Gastroesophageal sphincter (tissue), 4 donors: ENCODE measurements around the gene KIRREL2. TPM values are rescaled to one million over a fixed set of nuclear protein-coding genes. Genes with fewer than 3 reads are reported as not detected.
A peak's percentile ranks its signal among the peaks of the same experiment; 100 is the strongest.

Experiments
- ATAC-seq: fragments of 150-250 bp; one replicate; pipeline ENCODE4 v1.9.1; 2016; ENCODE audit warnings: mild to moderate bottlenecking, moderate library complexity
- H3K27ac ChIP-seq, 4 donors: fragments of 200-600 bp; sonication (generic) in 3 of 4; 1 replicate in 3 of 4; 2 replicates in 1 of 4; pipeline ENCODE4 v1.5.1; 2016 to 2019
- H3K27me3 ChIP-seq: fragments of 200-600 bp; sonication (generic); one replicate; pipeline ENCODE4 v1.5.1; 2019
- H3K36me3 ChIP-seq, 2 donors: fragments of 200-600 bp; sonication (generic); one replicate each; pipeline ENCODE4 v1.5.1; 2019; ENCODE audit warnings: control low read depth in 1 of 2
- H3K4me1 ChIP-seq, 3 donors: fragments of 200-600 bp; sonication (generic); 1 replicate in 2 of 3; 2 replicates in 1 of 3; pipeline ENCODE4 v1.5.1; 2016 to 2019; ENCODE audit warnings: control low read depth in 2 of 3
- H3K4me3 ChIP-seq, 2 donors: fragments of 200-600 bp; sonication (generic); one replicate each; pipeline ENCODE4 v1.5.1; 2019; ENCODE audit warnings: mild to moderate bottlenecking in 1 of 2, moderate library complexity in 1 of 2
- H3K9me3 ChIP-seq, 3 donors: fragments of 200-600 bp; sonication (generic); one replicate each; pipeline ENCODE4 v1.5.1; 2017 to 2019; ENCODE audit warnings: control low read depth in 2 of 3
- EP300 ChIP-seq: sonication (generic); formaldehyde crosslinking; IDR thresholded peaks from one replicate; pipeline ENCODE4 v1.6.1; 2017; ENCODE audit warnings: antibody characterized with exemption, mild to moderate bottlenecking
- POLR2A ChIP-seq, 2 donors: fragments of 450-650 bp; IDR thresholded peaks; one replicate each; pipeline ENCODE4 v1.6.1; 2017; ENCODE audit warnings: antibody characterized with exemption in 2 of 2, mild to moderate bottlenecking in 2 of 2, moderate library complexity in 1 of 2
- POLR2AphosphoS5 ChIP-seq: sonication (generic); formaldehyde crosslinking; IDR thresholded peaks from one replicate; pipeline ENCODE4 v1.6.1; 2017; ENCODE audit warnings: antibody characterized with exemption
- WGBS, 2 donors: methylation state at CpG; one replicate each; pipeline ENCODE4 v1.1.5; 2018; ENCODE audit warnings: low coverage in 1 of 2; 5-methylcytosine and 5-hydroxymethylcytosine counted together
- total RNA-seq, 4 donors: library from RNA; depleted of rRNA; stranded (reverse); fragments of >200 nt; gene quantifications; one replicate each; pipeline ENCODE4 v1.1.0, GENCODE V29; 2016
- TF ChIP-seq, protein P1 (sequence below), 4 experiments: fragments of 200-600 bp in 2 of 4; fragments of 450-650 bp in 2 of 4; sonication (generic) in 1 of 4; IDR thresholded peaks; one replicate each; pipeline ENCODE4 v1.5.1; 2017 to 2019; ENCODE audit warnings: antibody characterized with exemption in 4 of 4, mild to moderate bottlenecking in 2 of 4, moderate library complexity in 2 of 4

Gene KIRREL2
- total RNA-seq, 4 donors from 2014 or later, result not detected

DNA sequence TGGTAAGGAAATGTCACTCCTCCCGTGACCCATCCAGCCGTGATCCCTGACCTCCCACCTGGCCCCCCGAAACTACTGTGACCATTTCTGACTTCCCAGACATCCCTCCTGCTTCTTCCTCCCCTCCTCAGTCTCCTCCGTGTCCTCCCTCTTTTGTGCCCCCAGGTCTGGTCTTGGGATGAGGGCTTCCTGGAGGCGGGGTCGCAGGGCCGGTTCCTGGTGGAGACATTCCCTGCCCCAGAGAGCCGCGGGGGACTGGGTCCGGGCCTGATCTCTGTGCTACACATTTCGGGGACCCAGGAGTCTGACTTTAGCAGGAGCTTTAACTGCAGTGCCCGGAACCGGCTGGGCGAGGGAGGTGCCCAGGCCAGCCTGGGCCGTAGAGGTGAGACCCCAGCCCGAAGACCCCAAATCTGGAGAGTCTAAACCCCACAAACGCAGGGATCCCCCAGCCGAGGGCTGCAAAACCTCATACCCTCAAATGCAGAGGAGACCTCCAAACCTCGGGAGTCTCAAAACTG lies 5.0 kb downstream of the KIRREL2 start:
- H3K36me3 ChIP-seq, result no peaks in the 10 kb centered on the region
- peaks cover 0 to 6% (median 0%) of the 10 kb centered on the region in 3 donors for H3K9me3 ChIP-seq
- no peak overlapping the region for H3K27ac ChIP-seq
- TF ChIP-seq EP300 (no peak), POLR2AphosphoS5 (no peak), POLR2A (IDR thresholded peaks at IDR 0.05) (no peak)
- TF ChIP-seq, protein P1, sequence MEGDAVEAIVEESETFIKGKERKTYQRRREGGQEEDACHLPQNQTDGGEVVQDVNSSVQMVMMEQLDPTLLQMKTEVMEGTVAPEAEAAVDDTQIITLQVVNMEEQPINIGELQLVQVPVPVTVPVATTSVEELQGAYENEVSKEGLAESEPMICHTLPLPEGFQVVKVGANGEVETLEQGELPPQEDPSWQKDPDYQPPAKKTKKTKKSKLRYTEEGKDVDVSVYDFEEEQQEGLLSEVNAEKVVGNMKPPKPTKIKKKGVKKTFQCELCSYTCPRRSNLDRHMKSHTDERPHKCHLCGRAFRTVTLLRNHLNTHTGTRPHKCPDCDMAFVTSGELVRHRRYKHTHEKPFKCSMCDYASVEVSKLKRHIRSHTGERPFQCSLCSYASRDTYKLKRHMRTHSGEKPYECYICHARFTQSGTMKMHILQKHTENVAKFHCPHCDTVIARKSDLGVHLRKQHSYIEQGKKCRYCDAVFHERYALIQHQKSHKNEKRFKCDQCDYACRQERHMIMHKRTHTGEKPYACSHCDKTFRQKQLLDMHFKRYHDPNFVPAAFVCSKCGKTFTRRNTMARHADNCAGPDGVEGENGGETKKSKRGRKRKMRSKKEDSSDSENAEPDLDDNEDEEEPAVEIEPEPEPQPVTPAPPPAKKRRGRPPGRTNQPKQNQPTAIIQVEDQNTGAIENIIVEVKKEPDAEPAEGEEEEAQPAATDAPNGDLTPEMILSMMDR (IDR thresholded peaks at IDR 0.05), result no peak
- WGBS, 2 donors, result 18 to 38% methylated on average over 2 to 4 of the region's 19 CpGs
- H3K27me3 ChIP-seq, result peaks cover 74% of the 10 kb centered on the region
- ATAC-seq, result no peak
- H3K4me3 ChIP-seq, result no peak overlapping the region
- H3K4me1 ChIP-seq, result peaks cover 0 to 16% (median 4%) of the 10 kb centered on the region in 3 donors

DNA sequence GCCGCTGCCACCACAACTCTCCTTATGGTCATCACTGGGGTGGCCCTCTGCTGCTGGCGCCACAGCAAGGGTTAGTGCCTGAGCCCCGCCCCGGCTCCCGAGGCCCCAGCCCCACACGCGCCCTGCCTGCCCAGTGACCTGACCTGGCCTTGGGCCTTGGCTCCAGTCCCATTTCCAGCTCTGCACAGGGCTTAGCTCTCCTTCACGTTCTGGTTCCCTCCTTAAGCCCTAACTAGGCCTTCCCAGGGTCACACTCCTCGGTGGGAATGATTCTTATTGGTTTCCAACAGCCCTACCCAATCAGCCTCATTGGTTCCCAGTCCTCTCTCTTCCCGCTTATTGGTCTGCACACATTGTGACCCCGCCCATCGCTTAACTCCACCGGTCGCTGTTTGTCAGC lies 5.8 kb downstream of the KIRREL2 start:
- peaks cover 0 to 9% (median 0%) of the 10 kb centered on the region in 3 donors for H3K4me1 ChIP-seq
- no peak overlapping the region for H3K27ac ChIP-seq
- TF ChIP-seq EP300 (no peak), POLR2AphosphoS5 (no peak), POLR2A (IDR thresholded peaks at IDR 0.05) (no peak)
- TF ChIP-seq, protein P1 (IDR thresholded peaks at IDR 0.05), result no peak
- no peaks in the 10 kb centered on the region for H3K36me3 ChIP-seq
- no peak for ATAC-seq
- no peak overlapping the region for H3K4me3 ChIP-seq
- H3K27me3 ChIP-seq, result peaks cover 66% of the 10 kb centered on the region
- H3K9me3 ChIP-seq, result peaks cover 0 to 6% (median 0%) of the 10 kb centered on the region in 3 donors
- WGBS, 2 donors, result 65% methylated on average over 5 of the region's 14 CpGs; no CpG with 5 or more reads in 1 of the 2 donors

DNA sequence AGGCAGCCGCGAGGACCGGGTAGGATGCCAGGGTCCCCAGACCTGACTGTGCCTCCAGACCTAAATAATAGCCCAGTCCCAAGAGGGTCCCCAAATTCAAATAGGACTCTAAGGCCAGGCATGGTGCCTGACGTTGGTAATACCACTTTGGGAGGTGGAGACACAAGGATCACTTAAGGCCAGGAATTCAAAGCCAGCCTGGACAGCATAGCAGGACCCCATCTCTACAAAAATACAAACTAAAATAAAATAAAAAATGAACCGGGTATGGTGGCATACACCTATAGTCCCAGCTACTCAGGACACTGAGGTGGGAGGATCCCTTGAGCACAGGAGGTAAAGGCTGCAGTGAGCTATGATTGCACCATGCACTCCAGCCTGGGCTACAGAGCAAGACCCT lies 6.3 kb downstream of the KIRREL2 start:
- H3K4me1 ChIP-seq, result peaks cover 0 to 12% (median 0%) of the 10 kb centered on the region in 3 donors
- H3K4me3 ChIP-seq, result no peak overlapping the region
- H3K27ac ChIP-seq, result no peak overlapping the region
- TF ChIP-seq POLR2A (IDR thresholded peaks at IDR 0.05) (no peak), EP300 (no peak), POLR2AphosphoS5 (no peak)
- TF ChIP-seq, protein P1 (IDR thresholded peaks at IDR 0.05), result no peak
- peaks cover 64% of the 10 kb centered on the region for H3K27me3 ChIP-seq
- ATAC-seq, result no peak
- no peaks in the 10 kb centered on the region for H3K36me3 ChIP-seq
- WGBS, 2 donors, result 66 to 83% methylated on average over 1 to 3 of the region's 5 CpGs
- H3K9me3 ChIP-seq, result peaks cover 0 to 6% (median 0%) of the 10 kb centered on the region in 3 donors

DNA sequence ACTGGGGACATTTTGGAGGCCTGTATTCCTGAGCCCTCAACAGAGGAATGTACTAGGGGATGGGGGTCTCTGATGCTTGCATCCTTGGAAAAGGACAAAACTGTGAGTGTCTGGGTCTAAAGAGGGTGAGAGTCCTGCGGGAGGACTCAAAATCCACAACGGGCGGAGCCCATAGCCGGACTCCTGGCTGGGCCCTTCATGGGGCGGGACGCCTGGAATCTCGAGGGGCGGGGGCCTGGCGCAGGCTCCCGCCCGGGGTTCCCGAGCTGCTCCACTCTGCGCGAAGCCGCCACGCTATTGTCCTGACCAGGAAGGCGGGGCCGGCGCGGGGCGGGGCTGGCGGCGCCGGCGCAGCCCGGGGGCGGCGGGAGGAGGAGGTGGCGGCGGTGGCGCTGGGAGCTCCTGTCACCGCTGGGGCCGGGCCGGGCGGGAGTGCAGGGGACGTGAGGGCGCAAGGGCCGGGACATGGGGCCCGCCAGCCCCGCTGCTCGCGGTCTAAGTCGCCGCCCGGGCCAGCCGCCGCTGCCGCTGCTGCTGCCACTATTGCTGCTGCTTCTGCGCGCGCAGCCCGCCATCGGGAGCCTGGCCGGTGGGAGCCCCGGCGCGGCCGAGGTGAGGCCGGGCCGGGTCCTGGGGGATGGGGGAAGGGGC lies 11.6 kb downstream of the KIRREL2 start, which contains the start of gene APLP1:
Gene APLP1, plus strand, starts transcription at position 403 of the 651 bp plus-strand sequence. Its CDS starts 63 bp downstream, at position 466.
- Histone ChIP-seq H3K9me3 (no peaks in the 10 kb centered on the region), H3K36me3 (no peaks in the 10 kb centered on the region), H3K4me1 (peaks cover 5 to 30% (median 14%) of the 10 kb centered on the region in 3 donors), H3K27ac (peak within 1 kb of the TSS in 1 of 4 donors; percentile 53), H3K27me3 (peaks cover 40% of the 10 kb centered on the region), H3K4me3 (peak within 1 kb of the TSS; percentile 35 to 64)
- peak; percentile 90 for ATAC-seq
- WGBS, 2 donors, result no CpG with 5 or more reads among the region's 60 CpGs
- TF ChIP-seq, protein P1 (IDR thresholded peaks at IDR 0.05), result no peak
- TF ChIP-seq POLR2AphosphoS5, result no peak
- TF ChIP-seq EP300, result no peak
